Inflammatory macrophage treated with lipopolysaccharide for 1 hour (primary cell): ENCODE data around the gene UBTF.
"Not testable (repeated sequence)": the region's sequence is repeated elsewhere in the genome, so short reads cannot be mapped to it uniquely, and the experiment has no call there.

Experiments
- DNase-seq, 2 donors: peaks; one replicate each; pipeline ENCODE4 v3.0.0-alpha.2; 2020 to 2022

The UBTF gene

DNA sequence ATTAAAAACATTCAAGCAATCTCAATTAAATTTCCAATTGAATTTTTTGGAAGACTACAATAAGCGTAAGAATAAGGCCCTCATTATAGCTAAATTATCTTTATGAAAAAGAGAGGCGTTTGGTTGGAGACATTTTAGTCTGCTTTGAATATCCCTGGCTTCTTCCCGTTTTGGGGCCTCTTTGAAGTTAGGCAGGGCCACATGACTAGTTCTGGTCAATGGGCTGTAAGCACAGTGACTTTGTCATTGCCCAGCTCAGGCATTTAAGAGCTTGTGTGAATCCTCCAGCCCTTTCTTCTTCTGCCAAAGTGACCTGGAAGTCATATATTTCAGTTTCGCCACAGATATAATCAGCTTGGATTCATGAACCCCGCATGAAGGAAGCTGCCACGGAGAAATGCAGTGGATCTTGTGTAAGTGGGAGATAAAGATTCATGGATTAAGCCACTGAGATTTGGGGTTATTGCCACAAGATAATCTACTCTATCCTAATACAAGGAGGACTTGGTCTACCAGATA lies 21.7 kb upstream of the UBTF start:
- peak; percentile 48 to 60 for DNase-seq

- not testable (repeated sequence) for DNase-seq
Measured at GRCh38 chr17:44237886-44238285, 18.4 kb upstream of the UBTF start.

DNA sequence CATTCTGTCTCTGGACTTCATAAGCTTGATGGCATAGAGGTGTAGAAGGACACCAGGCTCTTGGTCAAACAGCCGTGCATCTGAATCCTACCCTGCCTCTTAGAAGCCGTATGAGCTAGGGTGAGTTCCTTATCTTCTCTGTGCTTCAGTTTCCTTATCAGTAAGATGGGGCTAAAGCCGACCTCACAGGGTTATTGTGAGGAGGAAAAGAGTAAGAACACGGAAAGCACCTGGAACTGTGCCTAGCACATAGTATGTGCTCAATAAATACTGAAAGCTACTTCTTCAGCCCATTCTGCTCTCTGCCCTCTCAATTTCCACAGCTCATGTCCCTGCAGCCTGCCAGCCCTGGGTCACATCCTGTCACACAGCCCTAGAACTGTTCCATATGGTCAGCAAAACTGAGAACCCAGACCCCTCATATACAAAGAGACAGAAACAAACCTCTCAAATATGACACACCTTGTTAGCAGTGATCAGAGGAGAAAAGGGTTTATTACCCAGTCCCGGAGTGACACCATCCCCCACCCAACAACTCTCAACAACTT lies 17.0 kb upstream of the UBTF start:
- no peak for DNase-seq

DNA sequence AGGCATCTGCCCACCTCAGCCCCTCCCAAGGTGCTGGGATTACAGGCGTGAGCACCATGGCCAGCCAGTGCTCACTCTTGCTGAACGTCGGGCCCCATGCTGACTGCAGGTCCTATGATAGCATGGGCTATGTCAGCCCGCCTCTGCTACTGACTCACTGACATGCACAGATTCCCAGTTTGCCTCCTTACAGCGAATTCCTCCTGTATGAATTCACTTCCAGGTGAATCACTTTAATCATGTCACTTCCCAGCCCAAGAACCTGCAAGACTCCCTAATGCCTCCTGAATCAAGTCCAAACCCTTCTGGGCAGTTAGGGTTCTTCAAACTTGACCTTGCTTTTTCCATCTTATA lies 16.1 kb upstream of the UBTF start:
- no peak for DNase-seq

GRCh38 chr17:44233582-44233981 lies 14.1 kb upstream of the UBTF start:
- DNase-seq = no peak

DNA sequence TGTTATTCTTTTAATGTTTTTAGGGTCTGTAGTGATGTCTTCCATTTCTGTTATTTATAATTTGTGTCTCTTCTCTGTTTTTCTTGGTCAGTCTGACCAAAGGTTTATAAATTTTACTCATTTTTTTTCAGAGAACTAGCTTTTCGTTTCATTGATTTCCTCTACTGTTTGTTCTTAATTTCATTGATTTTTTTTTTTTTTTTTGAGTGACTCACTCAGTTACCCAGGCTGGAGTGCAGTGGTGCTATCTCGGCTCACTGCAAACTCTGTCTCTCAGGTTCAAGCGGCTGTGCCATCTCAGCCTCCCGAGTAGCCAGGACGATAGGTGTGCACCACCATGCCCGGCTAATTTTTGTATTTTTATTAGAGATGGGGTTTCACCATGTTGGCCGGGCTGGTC lies 12.6 kb upstream of the UBTF start:
- no peak for DNase-seq

- no peak for DNase-seq
Measured at GRCh38 chr17:44230140-44230539, 10.7 kb upstream of the UBTF start.

DNA sequence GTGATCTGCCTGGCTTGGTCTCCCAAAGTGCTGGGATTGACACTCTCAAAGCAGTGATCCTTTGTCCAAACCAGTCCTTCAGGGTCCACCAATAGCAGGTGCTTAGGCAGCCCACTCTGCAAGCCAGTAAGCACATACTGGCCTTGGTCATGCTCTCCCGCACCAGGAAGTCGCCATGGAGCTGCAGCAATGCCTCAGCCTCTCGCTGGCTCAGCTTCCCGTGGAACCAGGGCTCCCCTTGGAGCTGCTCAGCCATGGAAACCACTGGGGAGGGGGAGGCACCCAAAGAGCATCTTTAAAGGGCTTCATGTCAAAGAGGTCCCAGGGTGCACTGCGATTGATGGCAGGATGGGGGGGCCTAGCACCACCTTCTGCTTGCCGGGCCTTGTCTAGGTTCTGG lies 9.6 kb upstream of the UBTF start:
- DNase-seq = no peak

DNA sequence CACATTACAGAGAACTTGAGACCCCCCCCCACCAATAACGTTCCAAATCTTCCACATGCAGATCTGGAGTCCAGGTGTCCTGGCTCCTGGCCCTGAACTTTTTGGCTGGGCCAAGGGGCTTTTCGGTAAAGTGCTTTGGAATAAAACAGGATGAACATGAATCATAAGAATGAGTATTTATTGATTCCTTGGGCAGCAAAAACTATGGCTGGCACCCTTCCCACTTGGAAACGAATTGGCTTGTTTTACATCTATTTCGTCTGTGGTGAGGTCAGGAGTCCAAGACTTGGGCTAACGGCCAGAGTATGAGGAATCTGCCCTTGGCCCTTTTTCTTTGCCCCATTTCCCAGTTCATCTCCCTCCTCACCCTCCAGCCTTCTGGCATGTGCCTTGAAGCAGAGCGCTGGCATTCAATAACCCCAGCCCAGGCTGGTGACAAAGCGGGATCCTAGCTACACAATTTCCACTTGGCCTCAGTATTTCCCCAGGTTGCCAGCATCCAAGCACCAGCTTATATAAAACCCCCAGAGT lies 4.1 kb upstream of the UBTF start:
- no peak for DNase-seq

GRCh38 chr17:44222112-44222869 lies 2.8 kb upstream of the UBTF start:
- DNase-seq = peak; percentile 40 to 55

DNA sequence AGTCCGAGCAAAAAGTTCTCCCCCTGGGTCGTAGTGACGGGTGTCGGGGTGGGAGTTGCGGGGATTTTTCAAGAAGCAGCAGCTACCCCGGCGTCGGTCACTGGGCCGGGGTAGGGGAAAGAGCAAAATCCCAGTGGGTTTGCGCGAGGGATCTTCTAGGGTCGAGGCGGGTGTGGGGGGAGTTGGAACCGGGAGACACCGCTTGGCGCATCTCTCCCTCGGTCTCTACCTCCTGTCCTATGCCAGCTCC lies 2.3 kb upstream of the UBTF start:
- no peak for DNase-seq

GRCh38 chr17:44221084-44221861 lies 1.8 kb upstream of the UBTF start:
- DNase-seq = peak; percentile 71

GRCh38 chr17:44220213-44221083 lies 973 bp upstream of the UBTF start:
- peak; percentile 33 to 50 for DNase-seq

- DNase-seq = peak; percentile 49 to 70
Measured at GRCh38 chr17:44219108-44219615, 313 bp downstream of the UBTF start.

- peak; percentile 87 to 90 for DNase-seq
Measured at GRCh38 chr17:44218344-44219107, 949 bp downstream of the UBTF start.

DNA sequence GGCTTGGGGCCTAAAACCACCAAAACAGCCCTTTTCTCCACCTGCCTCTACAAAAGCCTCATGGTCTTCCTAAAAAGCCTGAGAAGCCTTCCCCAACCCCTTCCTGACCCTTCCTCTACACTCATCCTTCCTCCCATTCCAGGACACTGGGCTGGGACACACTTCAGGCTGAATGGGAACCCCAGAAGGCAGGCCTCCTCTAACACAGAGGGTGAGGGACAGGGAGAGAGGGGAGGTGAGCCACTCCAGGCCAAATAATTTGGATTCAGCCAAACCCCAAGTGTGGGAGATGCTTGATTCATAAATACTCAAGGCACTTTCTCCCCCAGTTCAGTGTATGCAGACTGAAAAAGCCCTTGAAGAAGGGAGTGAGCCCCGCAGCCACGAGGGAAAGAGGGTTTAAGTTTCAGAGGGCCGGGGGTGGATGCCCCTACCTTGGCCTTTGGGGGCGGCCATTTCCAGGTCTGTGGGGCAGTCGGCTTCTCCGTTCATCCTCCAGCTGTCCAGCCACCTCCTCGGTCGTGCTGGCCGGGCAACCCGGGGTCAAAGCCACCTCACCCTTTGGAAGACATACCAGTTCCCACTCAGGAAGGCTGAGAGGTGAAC lies 1.6 kb downstream of the UBTF start:
- DNase-seq = no peak

DNA sequence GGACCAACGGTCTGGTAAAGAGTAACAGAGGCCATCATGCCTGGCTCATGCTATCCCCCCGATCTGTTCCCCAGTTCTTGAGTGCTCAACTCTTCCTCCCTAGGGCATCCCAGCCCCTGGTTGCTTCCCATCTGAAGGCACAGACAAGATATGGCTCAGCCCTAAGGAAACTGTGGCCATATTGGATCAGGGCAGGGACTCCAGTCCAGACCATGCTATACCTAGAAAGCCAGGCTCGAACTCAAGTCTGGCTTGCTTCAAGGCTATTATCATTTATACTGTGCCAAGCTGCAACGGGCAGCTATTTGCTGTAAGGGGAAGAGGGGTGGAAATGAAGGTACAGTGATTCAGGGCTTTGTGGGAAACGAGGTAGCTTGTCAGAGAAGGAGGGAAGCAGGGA lies 2.8 kb downstream of the UBTF start:
- no peak for DNase-seq

DNA sequence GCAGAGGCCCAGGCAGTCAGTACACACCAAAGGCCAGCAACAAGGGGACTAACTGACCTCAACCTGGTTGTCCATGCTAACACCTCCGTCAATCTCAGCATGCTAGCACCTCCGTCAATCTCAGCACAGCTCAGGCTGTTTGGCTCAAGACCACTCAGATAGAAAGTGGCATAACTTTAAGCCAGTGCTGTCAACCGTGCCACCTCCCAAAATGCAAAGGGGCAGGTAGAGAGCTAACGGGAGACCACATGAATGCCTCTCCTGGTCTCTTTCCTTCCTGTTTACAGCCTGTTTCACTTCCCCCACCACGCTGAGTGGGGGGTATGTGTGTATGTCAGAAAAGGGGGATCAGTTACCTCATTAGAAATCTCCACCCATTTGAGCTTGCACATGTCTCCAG lies 3.3 kb downstream of the UBTF start:
- no peak for DNase-seq

GRCh38 chr17:44214896-44215295 lies 4.6 kb downstream of the UBTF start:
- DNase-seq = no peak

DNA sequence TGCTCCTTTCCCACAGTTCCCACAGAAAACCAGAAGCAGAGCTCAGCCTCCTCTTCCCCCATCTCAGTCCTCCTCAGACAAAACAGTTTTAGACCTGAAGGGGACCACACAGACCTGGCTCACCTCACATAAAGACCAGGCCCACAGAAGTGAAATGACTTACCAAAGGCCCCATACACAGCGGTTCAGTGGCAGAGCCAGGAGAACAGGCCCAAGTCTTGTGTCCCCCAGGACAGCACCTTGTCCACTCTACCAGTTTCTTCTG lies 5.3 kb downstream of the UBTF start:
- no peak for DNase-seq

DNA sequence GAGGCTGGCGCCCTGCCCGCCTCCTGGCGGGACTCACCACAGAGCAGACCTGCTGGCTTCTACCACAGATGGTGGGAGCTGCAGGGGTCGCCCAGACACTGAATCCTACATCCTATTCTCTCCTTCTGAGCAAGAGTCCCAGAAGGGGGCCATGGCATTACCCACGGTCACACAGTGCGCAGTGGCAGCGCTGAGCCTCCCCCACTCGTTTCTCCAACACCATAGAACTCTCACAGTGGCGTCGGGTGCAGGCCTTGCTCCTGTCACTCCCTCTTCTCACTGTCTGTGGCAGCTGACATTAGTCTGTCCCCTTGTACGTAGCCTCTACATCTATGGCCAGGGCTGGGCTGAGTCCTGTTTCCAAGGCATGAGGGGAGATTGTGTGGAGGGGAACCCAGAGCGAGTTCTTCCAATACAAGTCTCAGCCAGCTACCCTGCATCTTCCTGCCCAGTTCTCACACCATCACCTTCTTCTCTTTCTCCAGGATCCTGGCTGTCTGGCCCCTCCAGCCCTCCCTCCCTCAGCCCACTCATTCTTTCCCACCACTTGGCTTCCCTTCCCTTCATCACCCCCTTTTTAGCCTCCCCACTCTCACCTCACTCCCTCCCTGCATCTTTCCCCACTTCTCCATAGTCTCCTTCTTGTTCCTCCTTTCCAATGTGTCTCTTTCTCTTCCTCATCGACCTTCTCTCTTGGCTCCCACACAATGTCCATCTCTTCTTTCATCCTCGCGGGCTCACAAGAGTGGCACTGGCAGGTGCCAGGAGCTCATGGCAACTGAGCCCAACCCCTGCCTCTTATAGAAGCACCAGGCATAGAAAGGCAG lies 5.9 kb downstream of the UBTF start:
- DNase-seq = no peak
